HG03457 (cell line): ENCODE data around the gene NSMF.
"Not testable (repeated sequence)": the region's sequence is repeated elsewhere in the genome, so short reads cannot be mapped to it uniquely, and the experiment has no call there.

Experiments
- ATAC-seq: cut with Tn5 transposase; IDR thresholded peaks from one replicate; pipeline ENCODE4 v1.9.1; 2021; ENCODE audit warnings: moderate number of reproducible peaks; ENCODE audit not compliant: unreplicated experiment

NSMF gene

GRCh38 chr9:137416006-137416562 is 43.0 kb downstream of the NSMF start:
- ATAC-seq, result no peak

GRCh38 chr9:137415451-137415850 is 43.7 kb downstream of the NSMF start:
- ATAC-seq, result no peak

- ATAC-seq, result no peak
Measured at GRCh38 chr9:137412431-137412830, 46.7 kb downstream of the NSMF start.

- no peak for ATAC-seq
Measured at GRCh38 chr9:137411645-137412380, 47.3 kb downstream of the NSMF start.

- no peak for ATAC-seq
Measured at GRCh38 chr9:137411260-137411644, 47.9 kb downstream of the NSMF start.

GRCh38 chr9:137410891-137411249 is 48.3 kb downstream of the NSMF start:
- ATAC-seq, result no peak

GRCh38 chr9:137410236-137410890 is 48.8 kb downstream of the NSMF start:
- ATAC-seq, result not testable (repeated sequence)

- ATAC-seq, result no peak
Measured at GRCh38 chr9:137409515-137409914, 49.6 kb downstream of the NSMF start.

- no peak for ATAC-seq
Measured at GRCh38 chr9:137408651-137409405, 50.3 kb downstream of the NSMF start.

- ATAC-seq, result no peak
Measured at GRCh38 chr9:137407590-137408300, 51.4 kb downstream of the NSMF start.

- no peak for ATAC-seq
Measured at GRCh38 chr9:137406876-137407589, 52.1 kb downstream of the NSMF start.

- no peak for ATAC-seq
Measured at GRCh38 chr9:137406085-137406760, 52.9 kb downstream of the NSMF start.

- no peak for ATAC-seq
Measured at GRCh38 chr9:137405677-137406081, 53.5 kb downstream of the NSMF start.

GRCh38 chr9:137404961-137405567 is 54.1 kb downstream of the NSMF start:
- no peak for ATAC-seq

- ATAC-seq, result no peak
Measured at GRCh38 chr9:137403269-137403668, 55.9 kb downstream of the NSMF start.

GRCh38 chr9:137402746-137403145 is 56.4 kb downstream of the NSMF start:
- ATAC-seq, result no peak

GRCh38 chr9:137398561-137399468 is 60.3 kb downstream of the NSMF start:
- ATAC-seq, result no peak

- ATAC-seq, result no peak
Measured at GRCh38 chr9:137397675-137398423, 61.3 kb downstream of the NSMF start.
